Esophagus squamous epithelium (tissue), 4 donors: Measurements from ENCODE around the gene SLC24A3.

ENCODE experiments used
- POLR2A ChIP-seq, 4 donors: fragments of 450-650 bp; IDR thresholded peaks; one replicate each; pipeline ENCODE4 v1.6.1; 2017; ENCODE audit warnings: antibody characterized with exemption in 4 of 4, mild to moderate bottlenecking in 4 of 4, moderate library complexity in 3 of 4
- TF ChIP-seq, protein P1 (sequence below), 6 experiments: fragments of 450-650 bp in 4 of 6; fragments of 200-600 bp in 2 of 6; sonication (generic) in 2 of 6; IDR thresholded peaks; one replicate each; pipeline ENCODE4 v1.5.1; 2016 to 2019; ENCODE audit warnings: antibody characterized with exemption in 6 of 6, mild to moderate bottlenecking in 4 of 6, moderate library complexity in 4 of 6

DNA sequence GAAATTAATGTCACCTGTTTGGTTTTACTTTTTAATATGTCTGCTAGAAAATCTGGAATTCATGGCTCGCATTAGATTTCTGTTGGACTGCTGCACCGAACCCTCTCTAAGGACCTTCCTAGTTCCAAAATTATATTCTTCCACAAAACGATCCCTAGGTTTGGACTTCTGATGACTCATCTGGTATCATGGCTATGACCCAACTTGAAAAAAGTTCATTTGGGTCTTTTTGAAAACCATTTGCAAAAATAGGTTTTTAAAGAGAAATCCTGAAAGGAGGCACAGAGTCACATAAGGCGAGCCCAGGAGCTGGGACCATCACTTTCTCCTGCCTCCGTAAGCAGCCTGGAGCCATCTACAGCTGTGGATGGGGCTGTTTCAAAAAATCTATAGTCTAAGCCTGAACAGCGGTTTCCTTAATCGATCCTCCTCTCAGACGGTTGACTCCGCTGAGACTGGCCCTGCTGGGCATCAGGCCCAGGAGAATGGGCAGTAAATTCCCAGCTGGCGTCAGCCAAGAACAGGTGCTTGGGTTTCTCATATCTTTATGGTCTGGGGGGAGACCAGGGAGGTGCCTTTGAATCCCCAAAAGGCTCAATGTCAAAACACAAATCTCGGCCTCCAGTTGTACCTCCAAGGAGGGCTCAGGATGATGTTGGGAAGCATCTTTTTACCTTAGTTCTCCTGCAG is 44.6 kb downstream of the SLC24A3 start:
- TF ChIP-seq, protein P1, sequence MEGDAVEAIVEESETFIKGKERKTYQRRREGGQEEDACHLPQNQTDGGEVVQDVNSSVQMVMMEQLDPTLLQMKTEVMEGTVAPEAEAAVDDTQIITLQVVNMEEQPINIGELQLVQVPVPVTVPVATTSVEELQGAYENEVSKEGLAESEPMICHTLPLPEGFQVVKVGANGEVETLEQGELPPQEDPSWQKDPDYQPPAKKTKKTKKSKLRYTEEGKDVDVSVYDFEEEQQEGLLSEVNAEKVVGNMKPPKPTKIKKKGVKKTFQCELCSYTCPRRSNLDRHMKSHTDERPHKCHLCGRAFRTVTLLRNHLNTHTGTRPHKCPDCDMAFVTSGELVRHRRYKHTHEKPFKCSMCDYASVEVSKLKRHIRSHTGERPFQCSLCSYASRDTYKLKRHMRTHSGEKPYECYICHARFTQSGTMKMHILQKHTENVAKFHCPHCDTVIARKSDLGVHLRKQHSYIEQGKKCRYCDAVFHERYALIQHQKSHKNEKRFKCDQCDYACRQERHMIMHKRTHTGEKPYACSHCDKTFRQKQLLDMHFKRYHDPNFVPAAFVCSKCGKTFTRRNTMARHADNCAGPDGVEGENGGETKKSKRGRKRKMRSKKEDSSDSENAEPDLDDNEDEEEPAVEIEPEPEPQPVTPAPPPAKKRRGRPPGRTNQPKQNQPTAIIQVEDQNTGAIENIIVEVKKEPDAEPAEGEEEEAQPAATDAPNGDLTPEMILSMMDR (IDR thresholded peaks at IDR 0.05) = no peak
- no peak for TF ChIP-seq POLR2A (IDR thresholded peaks at IDR 0.05)
